KG1 (cell line): Measurements from ENCODE around the gene S100B.
"Not testable (repeated sequence)": the region's sequence is repeated elsewhere in the genome, so short reads cannot be mapped to it uniquely, and the experiment has no call there.

ENCODE experiments used
- DNase-seq: peaks from one replicate; lab custom pipeline; 2025; lab: John Stamatoyannopoulos, UW

Gene S100B

DNA sequence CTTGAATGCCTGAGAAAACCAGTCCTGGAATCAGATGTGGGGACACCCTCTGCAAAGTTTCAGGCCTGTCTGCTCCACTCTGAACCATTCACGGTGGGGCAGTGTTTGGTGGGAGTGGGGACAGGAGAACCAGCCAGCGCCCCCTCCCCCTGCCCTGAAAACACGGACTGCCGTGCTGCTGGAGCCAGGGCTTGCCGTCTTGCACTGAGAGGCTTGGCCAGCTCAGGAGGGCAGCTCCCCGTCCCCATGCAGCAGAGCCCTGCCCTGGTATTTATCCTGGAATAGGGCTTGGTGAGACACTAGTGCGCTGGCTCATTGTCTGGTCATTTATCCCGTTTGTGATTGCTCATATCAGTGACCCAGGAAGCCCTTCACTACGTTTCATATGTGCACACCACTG lies 3.9 kb downstream of the S100B start:
- no peak for DNase-seq

DNA sequence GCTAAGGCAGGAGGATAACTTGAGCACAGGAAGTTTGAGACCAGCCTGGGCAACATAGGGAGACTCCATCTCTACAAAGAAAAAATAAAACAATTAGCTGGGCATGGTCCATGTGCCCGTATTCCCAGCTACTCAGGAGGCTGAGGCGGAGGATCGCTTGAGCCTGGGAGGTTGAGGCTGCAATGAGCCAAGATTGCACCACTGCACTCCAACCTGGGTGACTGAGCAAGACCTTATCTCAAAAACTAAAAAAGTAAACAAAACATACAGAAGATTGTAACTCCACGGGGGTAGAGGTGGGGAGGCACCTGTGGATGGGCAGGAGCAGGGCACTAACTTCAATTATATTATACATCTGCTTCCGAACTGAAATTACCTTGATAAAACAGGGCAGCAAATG lies 4.6 kb downstream of the S100B start:
- DNase-seq = no peak

DNA sequence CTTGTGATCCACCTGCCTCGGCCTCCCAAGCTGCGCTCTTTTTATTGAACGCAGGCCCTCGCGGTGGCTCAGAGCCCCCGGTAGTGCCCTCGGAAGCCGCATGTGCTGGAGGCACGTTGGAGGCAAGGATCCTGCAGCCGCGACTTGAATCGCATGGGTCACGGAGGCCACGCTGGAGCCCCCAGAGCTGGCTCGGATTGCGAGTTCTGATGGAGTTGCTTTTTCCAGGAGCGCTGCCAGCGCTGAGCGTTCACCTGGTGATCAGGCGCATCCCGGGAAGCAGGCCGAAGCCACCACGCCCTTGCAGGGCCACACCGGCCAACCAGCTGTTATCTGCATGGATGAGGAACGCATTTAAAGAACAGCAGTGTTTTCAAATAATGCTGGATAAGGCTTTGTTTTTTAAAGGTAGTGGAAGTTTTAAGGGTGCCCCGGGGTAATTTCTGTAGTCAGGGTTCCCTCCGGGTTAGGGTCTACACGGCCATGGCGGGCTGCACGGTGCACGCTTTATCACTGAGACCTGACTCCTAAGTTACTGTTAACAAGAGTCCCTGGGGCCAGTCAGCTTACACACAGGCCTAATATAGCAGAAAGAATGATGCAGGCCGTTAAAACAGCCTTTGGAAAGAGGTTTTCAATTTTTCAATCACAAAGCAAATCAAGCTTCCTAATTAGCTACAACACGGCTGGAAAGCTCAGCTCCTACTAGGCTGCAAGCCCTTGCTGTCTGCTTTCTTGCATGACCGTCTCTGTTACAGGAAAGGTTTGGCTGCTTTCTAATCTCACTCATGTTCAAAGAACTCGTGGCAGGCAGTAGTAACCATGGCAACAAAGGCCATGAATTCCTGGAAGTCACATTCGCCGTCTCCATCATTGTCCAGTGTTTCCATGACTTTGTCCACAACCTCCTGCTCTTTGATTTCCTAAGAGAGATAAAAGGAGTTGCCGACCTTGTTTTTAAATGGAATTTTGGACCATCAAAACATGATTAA lies 6.0 kb downstream of the S100B start:
- DNase-seq = no peak

- DNase-seq = no peak
These were observed 7.0 kb downstream of the S100B start for GRCh38 chr21:46597896-46598343.

- no peak for DNase-seq
These were observed 7.9 kb downstream of the S100B start for GRCh38 chr21:46597031-46597430.

- no peak for DNase-seq
These were observed 8.7 kb downstream of the S100B start for GRCh38 chr21:46596201-46596600.

DNA sequence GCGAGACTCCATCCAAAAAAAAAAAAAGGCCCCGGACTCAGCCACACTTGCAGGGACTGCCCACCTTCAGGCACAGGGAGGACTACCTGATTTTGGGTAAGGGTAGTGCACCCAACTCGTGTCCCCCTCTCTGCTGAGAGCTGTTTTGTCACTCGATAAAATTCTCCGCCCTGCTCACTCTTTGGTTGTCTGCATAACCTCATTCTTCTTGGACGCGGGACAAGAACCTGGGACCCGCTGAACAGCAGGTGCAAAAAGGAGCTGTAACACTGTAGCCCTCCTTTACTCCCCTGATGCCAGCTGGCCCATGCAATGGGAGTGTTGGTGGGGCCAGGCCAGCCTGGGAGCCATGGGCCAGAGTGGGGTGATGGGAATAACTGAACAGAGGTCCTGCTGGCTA lies 10.6 kb downstream of the S100B start:
- no peak for DNase-seq

- DNase-seq = no peak
These were observed 19.5 kb downstream of the S100B start for GRCh38 chr21:46585191-46585953.

GRCh38 chr21:46581780-46582307 lies 23.0 kb downstream of the S100B start:
- DNase-seq = no peak

DNA sequence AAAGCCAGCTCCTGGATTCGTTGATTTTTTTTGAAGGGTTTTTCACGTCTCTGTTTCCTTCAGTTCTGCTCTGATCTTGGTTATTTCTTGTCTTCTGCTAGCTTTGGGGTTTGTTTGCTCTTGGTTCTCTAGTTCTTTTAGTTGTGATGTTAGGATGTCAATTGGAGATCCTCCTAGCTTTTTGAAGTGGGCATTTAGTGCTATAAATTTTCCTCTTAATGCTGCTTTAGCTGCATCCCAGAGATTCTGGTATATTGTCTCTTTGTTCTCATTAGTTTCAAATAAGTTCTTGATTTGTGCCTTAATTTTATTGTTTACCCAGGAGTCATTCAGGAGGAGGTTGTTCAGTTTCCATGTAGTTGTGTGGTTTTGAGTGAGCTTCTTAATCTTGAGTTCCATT lies 25.5 kb downstream of the S100B start:
- DNase-seq = not testable (repeated sequence)

GRCh38 chr21:46577786-46578185 lies 27.1 kb downstream of the S100B start:
- DNase-seq = not testable (repeated sequence)

GRCh38 chr21:46572850-46573249 lies 32.0 kb downstream of the S100B start:
- no peak for DNase-seq

- no peak for DNase-seq
These were observed 34.3 kb downstream of the S100B start for GRCh38 chr21:46570631-46571030.

DNA sequence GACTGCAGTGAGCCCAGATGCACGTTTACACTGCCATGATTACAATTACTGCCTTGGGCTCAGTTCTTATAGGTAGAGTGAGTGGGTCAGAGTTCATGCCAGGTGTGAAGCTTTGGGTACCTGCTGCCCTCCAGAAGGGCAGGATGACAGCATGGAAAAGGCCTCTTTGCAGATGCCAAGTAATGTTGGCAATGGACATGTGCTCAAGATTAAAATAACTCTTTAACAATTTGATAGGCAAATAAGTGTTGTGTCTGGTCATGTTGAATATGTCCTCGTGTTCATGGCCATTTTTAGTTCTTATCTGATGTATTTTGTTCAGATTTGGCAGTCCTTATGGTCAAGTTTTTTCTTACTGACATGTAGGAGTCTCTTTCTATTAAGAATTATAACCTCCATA lies 34.8 kb downstream of the S100B start:
- no peak for DNase-seq

DNA sequence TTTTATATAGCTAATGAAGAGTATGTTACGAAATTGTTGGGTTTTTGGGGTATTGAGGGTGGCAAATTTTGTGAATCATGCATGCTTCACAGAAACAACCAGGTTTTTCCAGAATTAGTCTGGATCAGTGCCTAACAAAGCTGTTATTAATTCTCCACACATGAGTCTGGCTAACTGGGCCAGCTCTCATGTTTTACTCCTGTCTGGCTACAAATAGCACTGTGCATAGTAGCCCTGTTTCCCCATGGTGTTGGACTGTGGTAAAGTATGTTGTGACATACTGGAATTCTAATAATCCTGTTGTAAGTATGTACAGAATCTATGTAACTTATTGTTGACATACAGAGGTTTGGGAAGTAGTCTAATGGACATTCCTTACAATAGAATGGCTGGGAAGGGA lies 35.8 kb downstream of the S100B start:
- DNase-seq = no peak

DNA sequence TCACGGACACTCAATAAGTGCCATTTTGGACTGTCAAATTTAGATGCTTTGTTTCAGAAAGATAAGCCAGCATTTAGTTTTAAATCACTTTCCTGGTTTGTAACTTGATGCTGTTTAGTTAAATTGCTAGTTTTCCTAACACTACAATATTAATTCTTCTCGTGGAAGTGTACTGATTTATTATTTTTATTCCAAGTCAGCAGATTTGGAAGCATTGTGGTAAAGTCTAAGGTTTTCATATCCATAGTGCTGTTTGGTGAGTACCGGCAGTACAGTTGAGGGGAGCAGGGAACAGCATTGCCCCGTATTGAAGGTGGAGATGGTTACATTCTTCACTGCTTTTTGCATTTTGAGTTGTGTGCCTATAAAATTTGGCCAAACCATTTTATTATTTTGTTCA lies 36.3 kb downstream of the S100B start:
- DNase-seq = no peak

GRCh38 chr21:46567348-46567747 lies 37.5 kb downstream of the S100B start:
- no peak for DNase-seq

DNA sequence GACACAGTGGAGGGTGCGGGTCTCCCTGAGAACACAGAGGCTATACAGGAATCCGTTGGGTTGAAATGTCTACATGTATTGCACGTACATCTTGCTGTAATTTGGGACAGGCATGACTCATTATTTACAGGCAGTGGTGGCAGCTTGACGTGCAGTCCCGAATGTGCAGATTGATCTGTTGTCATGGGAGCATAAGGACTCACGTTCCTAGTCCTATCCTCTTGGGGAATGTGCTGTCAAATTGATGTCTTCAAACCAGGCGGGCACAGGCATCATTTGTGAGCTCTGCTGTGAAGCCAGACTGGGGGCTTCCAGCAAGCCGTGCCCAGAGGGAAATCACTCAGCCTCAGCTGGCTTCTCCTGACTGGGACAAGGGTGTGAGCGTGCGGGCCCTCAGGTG lies 40.5 kb downstream of the S100B start:
- no peak for DNase-seq

DNA sequence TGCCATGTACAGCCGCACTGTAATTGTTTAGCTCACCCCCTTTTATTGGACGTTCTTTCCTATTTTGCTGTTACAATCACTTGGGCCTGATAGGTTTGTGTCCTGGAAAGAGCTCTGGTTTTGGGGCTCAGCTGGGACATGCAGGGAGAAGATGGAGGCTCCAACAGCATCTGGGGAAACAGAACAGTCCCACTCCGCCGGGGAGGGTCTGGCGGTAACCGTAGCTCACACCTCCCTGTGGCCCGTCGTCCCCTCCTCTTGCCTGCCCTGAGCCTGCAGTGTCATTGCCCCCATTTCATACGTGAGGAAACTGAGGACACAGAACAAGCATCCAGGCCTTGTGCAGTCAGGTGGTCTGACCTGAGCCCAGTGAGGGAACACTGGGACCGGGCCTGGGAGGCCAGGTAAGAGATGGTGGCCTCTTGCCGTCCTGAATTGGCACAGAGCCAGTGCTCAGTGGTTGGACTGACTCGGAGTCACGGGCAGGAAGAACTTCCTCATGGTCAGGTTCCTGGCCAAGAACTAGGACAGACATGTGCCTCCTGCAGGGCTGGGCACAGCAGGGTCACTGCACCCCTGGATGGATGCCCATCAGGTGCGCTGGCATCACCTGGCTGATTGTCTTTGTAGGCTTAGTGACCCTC lies 41.8 kb downstream of the S100B start:
- no peak for DNase-seq

DNA sequence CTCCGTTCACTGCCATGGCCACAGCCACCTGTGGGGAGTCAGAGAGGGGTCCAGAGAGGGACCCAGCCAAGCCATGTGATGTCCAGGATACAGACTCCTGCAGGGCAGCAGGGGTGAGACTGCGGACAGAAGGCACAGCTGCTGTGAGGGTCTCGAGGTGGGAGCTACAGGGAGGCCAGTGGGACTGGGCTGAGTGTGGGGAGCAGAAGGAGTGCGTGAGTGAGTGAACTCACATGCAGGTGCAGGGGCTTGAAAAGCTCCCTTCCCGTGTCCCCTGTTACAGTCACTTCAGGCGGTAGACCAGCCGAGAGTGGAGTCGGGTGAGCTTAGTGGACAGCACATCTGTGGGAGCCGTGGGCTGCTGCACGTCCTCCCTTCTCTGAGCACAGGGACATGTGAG lies 42.4 kb downstream of the S100B start:
- DNase-seq = no peak

- no peak for DNase-seq
These were observed 43.3 kb downstream of the S100B start for GRCh38 chr21:46561445-46562090.
